Natural killer cell (primary cell): ENCODE measurements around the gene ACTRT2. TPM values are rescaled to one million over a fixed set of nuclear protein-coding genes. Genes with fewer than 3 reads are reported as not detected.

Source experiments
- ATAC-seq, 3 donors: fragments of 150-1000 bp in 2 of 3; fragments of 200-7000 bp in 1 of 3; cut with Tn5 transposase; 1 replicate in 1 of 3; 2 replicates in 2 of 3; pipeline ENCODE4 v1.10.0; 2021; ENCODE audit warnings: mild to moderate bottlenecking in 2 of 3, moderate library complexity in 2 of 3
- DNase-seq, 2 donors: peaks; one replicate each; pipeline versions ENCODE4 v3.0.0 to v3.0.0-alpha.2; 2013 to 2021; ENCODE audit warnings: mixed read lengths in 1 of 2
- H3K27ac ChIP-seq: one replicate; pipeline ENCODE4 v1.5.1; 2013; ENCODE audit warnings: mild to moderate bottlenecking, low read length
- H3K27me3 ChIP-seq: one replicate; pipeline ENCODE4 v1.6.1; 2013; ENCODE audit warnings: low read length; ENCODE audit not compliant: control insufficient read depth, insufficient read depth
- H3K36me3 ChIP-seq: one replicate; pipeline ENCODE4 v1.6.1; 2013; ENCODE audit warnings: low read length; ENCODE audit not compliant: control insufficient read depth, insufficient read depth
- H3K4me1 ChIP-seq: one replicate; pipeline ENCODE4 v1.6.1; 2013; ENCODE audit warnings: low read length; ENCODE audit not compliant: control insufficient read depth, insufficient read depth
- H3K4me3 ChIP-seq: one replicate; pipeline ENCODE4 v1.5.1; 2013; ENCODE audit warnings: low read length
- H3K9me3 ChIP-seq: one replicate; pipeline ENCODE4 v1.6.1; 2013; ENCODE audit warnings: low read length; ENCODE audit not compliant: control insufficient read depth, insufficient read depth
- H3K27ac Mint-ChIP-seq, 2 donors: one replicate each; pipeline ENCODE4 v1.8.0; 2022; ENCODE audit warnings: mild to moderate bottlenecking in 2 of 2, mixed read lengths in 2 of 2, moderate library complexity in 1 of 2
- H3K27me3 Mint-ChIP-seq, 2 donors: one replicate each; pipeline ENCODE4 v1.8.0; 2022; ENCODE audit warnings: low read depth in 2 of 2, mixed read lengths in 2 of 2
- H3K36me3 Mint-ChIP-seq: one replicate; pipeline ENCODE4 v1.8.0; 2022; ENCODE audit warnings: mixed read lengths
- H3K4me1 Mint-ChIP-seq, 2 donors: one replicate each; pipeline ENCODE4 v1.8.0; 2022; ENCODE audit warnings: mixed read lengths in 2 of 2
- H3K4me3 Mint-ChIP-seq: one replicate; pipeline ENCODE4 v1.8.0; 2022; ENCODE audit warnings: mild to moderate bottlenecking, moderate library complexity, mixed read lengths
- H3K9me3 Mint-ChIP-seq, 2 donors: one replicate each; pipeline ENCODE4 v1.8.0; 2022; ENCODE audit warnings: mixed read lengths in 2 of 2
- CTCF ChIP-seq: fragments of 200-600 bp; IDR thresholded peaks from one replicate; pipeline ENCODE4 v1.8.0; 2022; ENCODE audit warnings: antibody characterized with exemption
- WGBS: methylation state at CpG from one replicate; pipeline ENCODE4 v1.1.7; 2013; ENCODE audit warnings: missing lambda C conversion rate; ENCODE audit not compliant: insufficient coverage; 5-methylcytosine and 5-hydroxymethylcytosine counted together
- intact Hi-C: fragments of 100-400 bp; cut with micrococcal nuclease; formaldehyde crosslinking; loops from one replicate; pipeline ENCODE4 v1.14.2; 2022
- total RNA-seq, 4 donors: library from RNA; stranded (reverse); fragments of 120-200 nt in 1 of 4; gene quantifications; one replicate each; pipeline versions ENCODE4 v1.2.3 to v1.2.4, GENCODE V29; 2013 to 2022

Gene ACTRT2
- total RNA-seq, 3 donors from 2014 or later (not counting 1 experiment from before 2014, with no cell fraction given), result not detected

- intact Hi-C loops, result no loop called here
Measured at GRCh38 chr1:3055051-3055450, 33.8 kb downstream of the ACTRT2 start.

GRCh38 chr1:3056641-3057040 lies 35.4 kb downstream of the ACTRT2 start:
- Mint-ChIP-seq H3K4me3 (no peak overlapping the region), H3K36me3 (no peaks in the 10 kb centered on the region), H3K27ac (no peak overlapping the region), H3K9me3 (peaks cover 2 to 4% of the 10 kb centered on the region in 2 donors), H3K4me1 (no peaks in the 10 kb centered on the region), H3K27me3 (peaks cover 0 to 13% of the 10 kb centered on the region in 2 donors)
- H3K36me3 ChIP-seq, result no peaks in the 10 kb centered on the region
- no peaks in the 10 kb centered on the region for H3K4me1 ChIP-seq
- 88% methylated on average over 2 of the region's 5 CpGs for WGBS
- H3K27ac ChIP-seq, result no peak overlapping the region
- ATAC-seq, result no peak
- no peaks in the 10 kb centered on the region for H3K27me3 ChIP-seq
- DNase-seq, result no peak
- no peak overlapping the region for H3K4me3 ChIP-seq
- H3K9me3 ChIP-seq, result no peaks in the 10 kb centered on the region
- intact Hi-C loops, result no loop called here
- no peak for TF ChIP-seq CTCF

More at GRCh38 chr1:3055051-3055450, 33.8 kb downstream of the ACTRT2 start:
- Mint-ChIP-seq H3K27me3 (peaks cover 0 to 13% of the 10 kb centered on the region in 2 donors), H3K36me3 (no peaks in the 10 kb centered on the region), H3K4me3 (no peak overlapping the region), H3K4me1 (no peaks in the 10 kb centered on the region), H3K9me3 (peaks cover 2 to 4% of the 10 kb centered on the region in 2 donors), H3K27ac (no peak overlapping the region)
- no peak for TF ChIP-seq CTCF
- 89% methylated on average over 5 of the region's 9 CpGs for WGBS
- H3K4me3 ChIP-seq, result no peak overlapping the region
- DNase-seq, result no peak
- H3K27me3 ChIP-seq, result no peaks in the 10 kb centered on the region
- H3K27ac ChIP-seq, result no peak overlapping the region
- H3K9me3 ChIP-seq, result no peaks in the 10 kb centered on the region
- ATAC-seq, result no peak
- H3K4me1 ChIP-seq, result no peaks in the 10 kb centered on the region
- H3K36me3 ChIP-seq, result no peaks in the 10 kb centered on the region

DNA sequence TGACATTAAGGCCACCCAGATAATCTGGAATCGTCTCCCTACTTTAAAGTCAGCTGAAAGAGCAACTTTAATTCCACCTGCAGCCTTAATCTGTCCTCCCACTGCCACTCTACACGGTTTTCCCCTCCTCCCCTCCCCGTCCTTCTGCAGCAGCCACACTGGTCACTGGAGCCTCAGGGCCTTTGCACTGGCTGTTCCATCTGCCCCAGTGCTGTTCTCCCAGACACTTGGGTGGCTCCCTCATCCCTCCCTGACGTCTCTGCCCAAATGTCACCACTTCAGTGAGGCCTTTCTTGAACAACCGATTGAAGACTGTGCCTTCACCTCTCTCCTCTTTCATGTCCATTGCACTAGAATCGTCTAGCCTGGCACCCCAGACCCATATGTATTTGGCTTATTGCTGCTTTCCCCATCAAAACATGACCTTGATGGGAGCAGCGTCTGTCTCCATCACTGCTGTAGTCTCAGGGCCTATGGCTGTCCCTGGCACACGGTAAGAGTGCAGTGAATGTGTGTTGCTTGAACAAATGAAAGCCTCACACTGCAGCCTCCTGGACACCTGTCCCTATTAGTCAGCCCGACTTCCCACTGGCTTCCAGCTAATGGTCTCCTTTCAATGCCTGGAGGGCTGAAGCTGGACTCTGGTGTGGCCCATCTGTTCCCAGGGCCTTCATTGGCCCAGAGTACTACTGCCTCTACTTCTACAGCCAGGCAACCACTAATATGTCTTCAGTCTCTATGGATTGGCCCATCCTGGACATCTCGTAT lies 37.2 kb downstream of the ACTRT2 start:
- H3K4me3 Mint-ChIP-seq, result no peak overlapping the region
- H3K27me3 Mint-ChIP-seq, result peaks cover 0 to 7% of the 10 kb centered on the region in 2 donors
- no peaks in the 10 kb centered on the region for H3K36me3 ChIP-seq
- H3K36me3 Mint-ChIP-seq, result no peaks in the 10 kb centered on the region
- H3K4me3 ChIP-seq, result no peak overlapping the region
- intact Hi-C loops, result no loop called here
- no peak for TF ChIP-seq CTCF
- no peak overlapping the region for H3K27ac ChIP-seq
- no peaks in the 10 kb centered on the region for H3K4me1 ChIP-seq
- H3K27me3 ChIP-seq, result no peaks in the 10 kb centered on the region
- DNase-seq (no peak), ATAC-seq (no peak)
- WGBS, result 86% methylated on average over 10 of the region's 10 CpGs
- no peak overlapping the region for H3K27ac Mint-ChIP-seq
- no peaks in the 10 kb centered on the region for H3K4me1 Mint-ChIP-seq
- H3K9me3 Mint-ChIP-seq, result no peaks in the 10 kb centered on the region
- no peaks in the 10 kb centered on the region for H3K9me3 ChIP-seq

DNA sequence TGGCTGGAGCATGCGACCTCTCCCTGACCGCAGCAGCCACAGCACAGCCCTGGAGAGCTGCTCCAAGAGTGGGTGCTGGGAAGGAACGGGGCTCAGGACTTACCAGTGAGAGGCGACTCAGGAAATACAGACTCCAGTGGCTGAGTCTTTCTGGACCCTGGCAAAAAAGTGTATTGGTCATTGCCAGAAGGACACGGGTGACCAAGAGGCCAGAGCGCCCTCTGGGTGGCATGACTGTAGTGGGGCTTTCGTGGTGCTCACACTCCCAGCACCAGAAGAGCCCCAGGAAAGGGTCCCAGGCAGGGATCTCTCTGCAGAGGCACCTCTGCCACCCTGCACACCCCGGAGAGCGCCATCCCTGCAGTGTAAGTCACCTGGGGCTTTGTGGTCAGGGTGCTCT lies 38.9 kb downstream of the ACTRT2 start:
- peaks cover 0 to 9% of the 10 kb centered on the region in 2 donors for H3K27me3 Mint-ChIP-seq
- H3K4me3 Mint-ChIP-seq, result no peak overlapping the region
- H3K27ac Mint-ChIP-seq, result no peak overlapping the region
- DNase-seq, result no peak
- no peak for TF ChIP-seq CTCF
- H3K9me3 Mint-ChIP-seq, result no peaks in the 10 kb centered on the region
- H3K4me1 Mint-ChIP-seq, result no peaks in the 10 kb centered on the region
- ATAC-seq, result no peak
- no peaks in the 10 kb centered on the region for H3K27me3 ChIP-seq
- H3K9me3 ChIP-seq, result no peaks in the 10 kb centered on the region
- no peaks in the 10 kb centered on the region for H3K36me3 ChIP-seq
- no peaks in the 10 kb centered on the region for H3K4me1 ChIP-seq
- 85% methylated on average over 9 of the region's 9 CpGs for WGBS
- no peak overlapping the region for H3K4me3 ChIP-seq
- intact Hi-C loops, result no loop called here
- H3K27ac ChIP-seq, result no peak overlapping the region
- H3K36me3 Mint-ChIP-seq, result no peaks in the 10 kb centered on the region
